Measurements from ENCODE around the gene ME3.

- TF ChIP-seq EZH2 (IDR thresholded peaks at IDR 0.05; ENCODE audit: insufficient read depth, poor library complexity, severe bottlenecking) (no peak), EZH2phosphoT487 (IDR thresholded peaks at IDR 0.05; ENCODE audit: insufficient read depth, low read depth) (no peak)
These were observed 13.9 kb downstream of the ME3 start for GRCh38 chr11:86658534-86658933.

All from GM23248 (cell line).